B cell (primary cell): ENCODE data around the gene WNK2. TPM values are rescaled to one million over a fixed set of nuclear protein-coding genes. Genes with fewer than 3 reads are reported as not detected.
A peak's percentile ranks its signal among the peaks of the same experiment; 100 is the strongest.

Experiments
- ATAC-seq: fragments of 200-7000 bp; cut with Tn5 transposase; one replicate; pipeline ENCODE4 v1.10.0; 2021; ENCODE audit warnings: low read depth, mild to moderate bottlenecking, moderate number of reproducible peaks, moderate library complexity
- CTCF ChIA-PET: fragments of 350-600 bp; sonication (Branson Sonifier 250); formaldehyde crosslinking; loops from one replicate; lab custom pipeline; 2021; ENCODE audit warnings: antibody characterized with exemption, inconsistent platforms; lab: Charles Lee
- POLR2A ChIA-PET: fragments of 350-600 bp; sonication (Branson Sonifier 250); formaldehyde crosslinking; loops from one replicate; lab custom pipeline; 2021; ENCODE audit warnings: antibody characterized with exemption; lab: Charles Lee
- DNase-seq: peaks from one replicate; pipeline ENCODE4 v3.0.0; 2013
- H2AFZ ChIP-seq: 2 replicates; pipeline ENCODE4 v1.6.1; 2012; ENCODE audit warnings: mild to moderate bottlenecking, low read depth, low read length; ENCODE audit not compliant: insufficient read depth, poor library complexity, severe bottlenecking
- H3K27ac ChIP-seq, 2 donors: 1 replicate in 1 of 2; 2 replicates in 1 of 2; pipeline ENCODE4 v1.5.1; 2012 to 2013; ENCODE audit warnings: low read length in 2 of 2, mild to moderate bottlenecking in 2 of 2, moderate library complexity in 1 of 2
- H3K27me3 ChIP-seq, 4 experiments: fragments of 200-600 bp in 1 of 4; sonication (generic) in 1 of 4; replicated peaks in 1 of 4; 1 replicate in 2 of 4; 2 replicates in 2 of 4; pipeline versions ENCODE4 v1.6.1 to v1.7.0; 2013 to 2016; ENCODE audit warnings: low read length in 3 of 4, mild to moderate bottlenecking in 2 of 4, mixed read lengths in 1 of 4, moderate library complexity in 1 of 4; ENCODE audit not compliant: insufficient read depth in 4 of 4, control insufficient read depth in 3 of 4; ENCODE audit errors: control extremely low read depth in 1 of 4
- H3K36me3 ChIP-seq, 2 experiments: replicated peaks in 1 of 2; 1 replicate in 1 of 2; 2 replicates in 1 of 2; pipeline versions ENCODE4 v1.6.1 to v1.7.1; 2013; ENCODE audit warnings: low read length in 1 of 2; ENCODE audit not compliant: insufficient read depth in 2 of 2, control insufficient read depth in 1 of 2; ENCODE audit errors: control extremely low read depth in 1 of 2, extremely low read depth in 1 of 2
- H3K4me1 ChIP-seq, 2 donors: fragments of 200-600 bp in 1 of 2; sonication (generic) in 1 of 2; 1 replicate in 1 of 2; 2 replicates in 1 of 2; pipeline versions ENCODE4 v1.5.1 to v1.6.1; 2013 to 2017; ENCODE audit warnings: low read length in 2 of 2; ENCODE audit not compliant: control insufficient read depth in 2 of 2, insufficient read depth in 2 of 2
- H3K4me2 ChIP-seq: replicated peaks from 2 replicates; pipeline ENCODE3; 2012; ENCODE audit warnings: mild to moderate bottlenecking, low read depth, low read length; ENCODE audit not compliant: poor library complexity, severe bottlenecking
- H3K4me3 ChIP-seq, 5 experiments: fragments of 200-600 bp in 1 of 5; sonication (generic) in 1 of 5; 1 replicate in 3 of 5; 2 replicates in 2 of 5; pipeline versions ENCODE4 v1.5.1 to v1.7.0; 2011 to 2016; ENCODE audit warnings: low read length in 4 of 5, mild to moderate bottlenecking in 4 of 5, low read depth in 2 of 5, control low read depth in 1 of 5, moderate library complexity in 1 of 5; ENCODE audit not compliant: insufficient read depth in 1 of 5; ENCODE audit errors: control extremely low read depth in 1 of 5, extremely low read depth in 1 of 5
- H3K79me2 ChIP-seq: fragments of 200-600 bp; sonication (generic); one replicate; pipeline ENCODE4 v1.6.0; 2016; ENCODE audit warnings: low read length; ENCODE audit not compliant: control insufficient read depth, insufficient read depth
- H3K9ac ChIP-seq: fragments of 200-600 bp; sonication (generic); 2 replicates; pipeline ENCODE4 v1.6.1; 2017; ENCODE audit warnings: mild to moderate bottlenecking, low read length, moderate library complexity
- H3K9me3 ChIP-seq, 3 donors: one replicate each; pipeline versions ENCODE4 v1.6.1 to v1.7.1; 2013; ENCODE audit warnings: low read length in 2 of 3; ENCODE audit not compliant: control insufficient read depth in 2 of 3, insufficient read depth in 1 of 3; ENCODE audit errors: control extremely low read depth in 1 of 3
- H4K20me1 ChIP-seq: 2 replicates; pipeline ENCODE4 v1.6.0; 2012; ENCODE audit warnings: mild to moderate bottlenecking, low read length; ENCODE audit not compliant: insufficient read depth, control insufficient read depth, poor library complexity, severe bottlenecking
- H3K27ac Mint-ChIP-seq: one replicate; pipeline ENCODE4 v1.8.0; 2021; ENCODE audit warnings: mixed read lengths
- H3K27me3 Mint-ChIP-seq: one replicate; pipeline ENCODE4 v1.8.0; 2021; ENCODE audit warnings: mixed read lengths
- H3K4me1 Mint-ChIP-seq: one replicate; pipeline ENCODE4 v1.8.0; 2021; ENCODE audit warnings: mixed read lengths
- H3K4me3 Mint-ChIP-seq: one replicate; pipeline ENCODE4 v1.8.0; 2021; ENCODE audit warnings: mixed read lengths
- H3K9me3 Mint-ChIP-seq: one replicate; pipeline ENCODE4 v1.8.0; 2022; ENCODE audit warnings: mixed read lengths; ENCODE audit not compliant: insufficient read depth
- CTCF ChIP-seq: fragments of 200-600 bp; IDR thresholded peaks from one replicate; pipeline ENCODE4 v1.8.0; 2022; ENCODE audit warnings: antibody characterized with exemption, mild to moderate bottlenecking
- EZH2 ChIP-seq: IDR thresholded peaks from 2 replicates; pipeline ENCODE4 v1.6.1; 2012; ENCODE audit warnings: borderline replicate concordance, low read depth, mild to moderate bottlenecking, moderate library complexity, low read length; ENCODE audit not compliant: insufficient read depth, poor library complexity, severe bottlenecking
- WGBS: methylation state at CpG from one replicate; pipeline ENCODE4 v1.1.5; 2013; ENCODE audit warnings: missing lambda C conversion rate; ENCODE audit not compliant: insufficient coverage; 5-methylcytosine and 5-hydroxymethylcytosine counted together
- intact Hi-C: fragments of 100-400 bp; cut with micrococcal nuclease; formaldehyde crosslinking; loops from one replicate; pipeline ENCODE4 v1.10.0; 2022
- polyA plus RNA-seq: library from polyadenylated mRNA; depleted of rRNA; stranded (reverse); fragments of >200 nt; gene quantifications from 2 replicates; pipeline ENCODE4 v1.2.3, GENCODE V29; 2012
- total RNA-seq, 2 donors: library from RNA; stranded (reverse); fragments of 120-200 nt in 1 of 2; gene quantifications; 1 replicate in 1 of 2; 2 replicates in 1 of 2; pipeline versions ENCODE4 v1.2.3 to v1.2.4, GENCODE V29; 2013 to 2022

WNK2 gene
- total and polyA plus RNA-seq, 2 donors (not counting 1 experiment from before 2014, with no cell fraction given), result 0.49 TPM; not detected in 1

DNA sequence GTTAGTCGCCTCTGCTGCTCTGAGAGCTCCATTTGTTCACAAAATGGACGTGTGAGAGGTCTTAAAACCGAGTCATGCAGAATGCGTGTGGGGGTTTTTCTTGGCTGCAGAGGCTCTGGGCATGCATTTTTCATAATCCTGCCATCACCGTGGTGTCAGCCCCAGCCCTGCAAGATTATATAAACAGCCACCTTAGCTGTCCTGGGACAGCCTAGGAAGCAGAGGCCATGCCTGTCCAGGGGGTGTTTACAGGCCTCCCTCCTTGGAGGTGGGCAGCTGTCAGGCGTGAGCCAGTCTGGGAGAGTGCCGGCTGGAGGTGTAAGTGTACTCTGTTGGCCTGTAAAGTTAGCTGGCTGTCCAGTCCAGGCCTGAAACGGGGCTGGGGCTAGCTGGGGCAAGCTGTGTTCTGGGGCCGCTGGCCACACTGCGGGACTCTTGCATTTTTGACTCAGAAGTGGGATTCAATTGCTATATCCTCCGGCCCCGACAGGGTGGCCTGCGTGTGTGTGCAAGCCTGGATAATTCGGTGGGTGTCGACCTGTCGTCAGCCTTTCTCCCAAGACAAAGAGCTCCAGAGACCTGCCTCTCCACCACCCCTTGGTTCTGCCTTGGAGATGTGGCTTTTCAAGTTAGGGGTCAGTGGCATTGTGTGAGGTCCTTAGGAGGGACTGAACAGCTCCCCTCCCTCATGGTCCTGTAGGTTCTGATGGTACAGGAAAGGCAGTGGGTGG is 2.4 kb downstream of the WNK2 start:
- Mint-ChIP-seq H3K4me1 (peaks cover 12% of the 10 kb centered on the region), H3K4me3 (peak overlapping the region; percentile 64), H3K9me3 (no peaks in the 10 kb centered on the region), H3K27me3 (peaks cover 44% of the 10 kb centered on the region), H3K27ac (no peak overlapping the region)
- no peak for DNase-seq
- ATAC-seq, result no peak
- ChIA-PET POLR2A (no interaction called here), CTCF (no interaction called here)
- Histone ChIP-seq H3K4me2 (no peak overlapping the region), H3K4me3 (no peak overlapping the region), H4K20me1 (no peaks in the 10 kb centered on the region), H3K27me3 (peaks cover 0 to 29% (median 22%) of the 10 kb centered on the region in 4 experiments), H3K9me3 (peaks cover 0 to 13% (median 0%) of the 10 kb centered on the region in 3 donors), H3K36me3 (no peaks in the 10 kb centered on the region), H3K4me1 (peaks cover 13 to 20% of the 10 kb centered on the region in 2 donors), H2AFZ (no peak overlapping the region), H3K27ac (no peak overlapping the region), H3K79me2 (no peaks in the 10 kb centered on the region), H3K9ac (no peak overlapping the region)
- WGBS, result 93% methylated on average over 12 of the region's 16 CpGs
- TF ChIP-seq EZH2 (no peak), CTCF (no peak)
- intact Hi-C loops, result no loop called here

DNA sequence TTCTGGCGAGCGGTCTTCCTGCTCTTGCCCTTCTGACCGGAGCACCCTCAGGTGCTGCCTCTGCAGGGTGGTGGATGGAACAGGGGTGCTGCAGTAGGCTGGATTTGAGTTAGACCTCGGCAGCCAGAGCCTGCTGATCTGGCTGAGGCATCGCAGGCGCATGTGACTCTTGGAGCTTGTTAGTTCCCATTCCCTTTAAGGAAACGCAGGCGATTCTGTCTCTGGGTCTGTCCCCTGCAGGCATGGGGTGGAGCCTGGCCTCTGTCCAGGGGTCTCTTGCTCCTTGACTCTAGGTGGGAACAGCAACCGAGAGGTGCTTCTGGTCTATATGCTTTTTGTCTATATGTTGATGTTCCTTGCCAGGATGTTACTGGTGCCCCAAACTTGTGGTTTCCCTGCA is 3.1 kb downstream of the WNK2 start:
- peaks cover 0 to 23% (median 18%) of the 10 kb centered on the region in 4 experiments for H3K27me3 ChIP-seq
- H3K4me2 ChIP-seq, result no peak overlapping the region
- H3K9ac ChIP-seq, result no peak overlapping the region

More for the DNA sequence above, 3.1 kb downstream of the WNK2 start:
- Histone ChIP-seq H3K36me3 (no peaks in the 10 kb centered on the region), H4K20me1 (no peaks in the 10 kb centered on the region), H3K27ac (no peak overlapping the region), H3K4me1 (peaks cover 13 to 19% of the 10 kb centered on the region in 2 donors), H3K9me3 (peaks cover 0 to 12% (median 0%) of the 10 kb centered on the region in 3 donors), H2AFZ (no peak overlapping the region), H3K79me2 (no peaks in the 10 kb centered on the region), H3K4me3 (no peak overlapping the region)
- no peak for TF ChIP-seq CTCF
- TF ChIP-seq EZH2, result no peak
- Mint-ChIP-seq H3K27ac (no peak overlapping the region), H3K9me3 (no peaks in the 10 kb centered on the region), H3K4me3 (no peak overlapping the region), H3K27me3 (peaks cover 40% of the 10 kb centered on the region), H3K4me1 (peaks cover 12% of the 10 kb centered on the region)
- POLR2A ChIA-PET, result interaction anchor here (0.6 kb wide), 1 partner anchor 320 kb away, joined by 3 read pairs; no protein-coding TSS in a partner anchor
- intact Hi-C loops, result no loop called here
- WGBS, result 80% methylated on average over 8 of the region's 9 CpGs
- ATAC-seq (no peak), DNase-seq (no peak)
- CTCF ChIA-PET, result no interaction called here
